ENCODE measurements around the gene RHBDD1. TPM values are rescaled to one million over a fixed set of nuclear protein-coding genes. Genes with fewer than 3 reads are reported as not detected.

The RHBDD1 gene
- total RNA-seq, 3 donors from 2014 or later (not counting 1 experiment from before 2014, with no cell fraction given), result 33.7 to 49.7 (median 47.7) TPM

DNA sequence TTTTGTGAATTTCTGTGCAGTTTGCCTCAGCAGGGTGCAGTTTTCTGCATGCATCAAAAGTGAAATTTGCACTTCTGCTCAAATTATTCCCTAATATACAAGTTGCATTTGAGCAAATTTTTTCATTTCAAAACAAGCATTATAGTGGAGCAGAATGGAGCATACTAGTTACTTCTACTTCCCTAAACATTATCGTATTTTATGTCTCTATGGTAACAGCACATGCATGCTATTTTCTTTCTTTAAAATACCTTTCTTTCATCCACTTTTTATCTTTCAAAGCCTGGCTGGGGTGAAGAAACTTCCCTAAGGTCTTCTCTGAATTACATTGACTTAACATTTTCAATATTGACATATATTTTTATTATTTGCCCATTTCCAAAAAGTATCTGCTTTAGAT lies 11.2 kb downstream of the RHBDD1 start:
- TF ChIP-seq, protein P1, sequence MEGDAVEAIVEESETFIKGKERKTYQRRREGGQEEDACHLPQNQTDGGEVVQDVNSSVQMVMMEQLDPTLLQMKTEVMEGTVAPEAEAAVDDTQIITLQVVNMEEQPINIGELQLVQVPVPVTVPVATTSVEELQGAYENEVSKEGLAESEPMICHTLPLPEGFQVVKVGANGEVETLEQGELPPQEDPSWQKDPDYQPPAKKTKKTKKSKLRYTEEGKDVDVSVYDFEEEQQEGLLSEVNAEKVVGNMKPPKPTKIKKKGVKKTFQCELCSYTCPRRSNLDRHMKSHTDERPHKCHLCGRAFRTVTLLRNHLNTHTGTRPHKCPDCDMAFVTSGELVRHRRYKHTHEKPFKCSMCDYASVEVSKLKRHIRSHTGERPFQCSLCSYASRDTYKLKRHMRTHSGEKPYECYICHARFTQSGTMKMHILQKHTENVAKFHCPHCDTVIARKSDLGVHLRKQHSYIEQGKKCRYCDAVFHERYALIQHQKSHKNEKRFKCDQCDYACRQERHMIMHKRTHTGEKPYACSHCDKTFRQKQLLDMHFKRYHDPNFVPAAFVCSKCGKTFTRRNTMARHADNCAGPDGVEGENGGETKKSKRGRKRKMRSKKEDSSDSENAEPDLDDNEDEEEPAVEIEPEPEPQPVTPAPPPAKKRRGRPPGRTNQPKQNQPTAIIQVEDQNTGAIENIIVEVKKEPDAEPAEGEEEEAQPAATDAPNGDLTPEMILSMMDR (IDR thresholded peaks at IDR 0.05), result no peak
- DNase-seq (no peak), ATAC-seq (no peak)
- no peaks in the 10 kb centered on the region for H3K36me3 Mint-ChIP-seq
- peaks cover 0 to 16% of the 10 kb centered on the region in 2 donors for H3K4me1 Mint-ChIP-seq
- Histone ChIP-seq H3K27ac (ENCODE audit: low read length) (no peak overlapping the region), H3K27me3 (ENCODE audit: control insufficient read depth, insufficient read depth, low read length) (no peaks in the 10 kb centered on the region), H3K9me3 (ENCODE audit: control insufficient read depth, insufficient read depth, low read length) (no peaks in the 10 kb centered on the region), H3K36me3 (ENCODE audit: control insufficient read depth, insufficient read depth, low read length) (no peaks in the 10 kb centered on the region), H3K4me1 (ENCODE audit: control insufficient read depth, insufficient read depth, low read length) (no peaks in the 10 kb centered on the region), H3K4me3 (ENCODE audit: low read length) (no peak overlapping the region)
- no peaks in the 10 kb centered on the region for H3K9me3 Mint-ChIP-seq
- intact Hi-C loops (cut with micrococcal nuclease), result no loop called here
- H3K4me3 Mint-ChIP-seq, result no peak overlapping the region
- H3K27me3 Mint-ChIP-seq (ENCODE audit: low read depth in 2 of 2), result no peaks in the 10 kb centered on the region
- WGBS (ENCODE audit: insufficient coverage), result 55% methylated on average over 1 of the region's 1 CpG
- no peak overlapping the region for H3K27ac Mint-ChIP-seq

DNA sequence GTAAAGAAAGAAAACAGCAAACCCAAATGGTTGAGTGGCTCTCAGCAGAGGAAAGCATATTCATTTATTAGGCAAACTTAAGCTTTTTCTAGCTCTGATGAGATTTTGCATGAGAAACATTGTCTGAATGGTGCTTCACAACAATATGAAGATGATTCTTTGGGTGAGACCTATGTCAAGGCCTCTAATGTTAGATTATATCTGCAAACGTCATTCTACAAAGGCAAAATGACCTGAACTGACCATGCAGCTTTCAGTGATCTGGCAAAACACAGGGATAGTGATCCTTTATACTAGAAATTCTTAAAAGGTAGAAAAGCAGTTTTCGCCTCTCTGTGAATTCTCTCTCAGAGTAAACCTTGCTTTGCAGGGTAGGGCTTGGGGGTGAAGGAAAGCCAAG lies 11.7 kb downstream of the RHBDD1 start:
- Histone ChIP-seq H3K4me3 (ENCODE audit: low read length) (no peak overlapping the region), H3K27ac (ENCODE audit: low read length) (no peak overlapping the region), H3K4me1 (ENCODE audit: control insufficient read depth, insufficient read depth, low read length) (no peaks in the 10 kb centered on the region), H3K9me3 (ENCODE audit: control insufficient read depth, insufficient read depth, low read length) (no peaks in the 10 kb centered on the region), H3K27me3 (ENCODE audit: control insufficient read depth, insufficient read depth, low read length) (no peaks in the 10 kb centered on the region), H3K36me3 (ENCODE audit: control insufficient read depth, insufficient read depth, low read length) (no peaks in the 10 kb centered on the region)
- Mint-ChIP-seq H3K9me3 (no peaks in the 10 kb centered on the region), H3K36me3 (no peaks in the 10 kb centered on the region), H3K4me3 (no peak overlapping the region), H3K27ac (no peak overlapping the region), H3K27me3 (ENCODE audit: low read depth in 2 of 2) (no peaks in the 10 kb centered on the region), H3K4me1 (peaks cover 0 to 16% of the 10 kb centered on the region in 2 donors)
- WGBS (ENCODE audit: insufficient coverage), result 95% methylated on average over 2 of the region's 2 CpGs
- no peak for ATAC-seq
- intact Hi-C loops (cut with micrococcal nuclease), result no loop called here
- DNase-seq, result no peak
- TF ChIP-seq, protein P1 (IDR thresholded peaks at IDR 0.05), result no peak

DNA sequence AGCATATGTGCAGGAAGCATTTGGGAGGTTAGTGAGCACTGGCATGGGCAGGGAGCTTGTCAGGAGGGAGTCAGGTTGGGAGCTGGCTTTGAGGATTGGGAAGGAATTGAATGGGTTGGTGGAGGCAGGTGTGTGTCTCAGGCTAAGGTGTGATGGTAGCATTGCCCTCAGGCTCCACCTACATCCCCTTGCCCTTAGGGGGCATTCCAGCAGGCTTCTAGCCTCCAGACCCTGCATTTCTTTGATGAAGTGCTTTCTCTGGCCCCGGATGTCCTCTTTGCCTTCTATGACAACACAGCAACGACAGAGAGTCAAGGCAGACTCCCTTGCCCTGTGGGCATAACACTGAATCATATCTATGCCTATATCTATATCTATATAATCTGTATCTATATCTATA lies 13.5 kb downstream of the RHBDD1 start:
- TF ChIP-seq, protein P1 (IDR thresholded peaks at IDR 0.05), result no peak
- intact Hi-C loops (cut with micrococcal nuclease), result no loop called here
- H3K27ac Mint-ChIP-seq, result no peak overlapping the region
- H3K4me3 Mint-ChIP-seq, result no peak overlapping the region
- H3K4me1 Mint-ChIP-seq, result peaks cover 0 to 5% of the 10 kb centered on the region in 2 donors
- H3K36me3 ChIP-seq (ENCODE audit: control insufficient read depth, insufficient read depth, low read length), result no peaks in the 10 kb centered on the region
- 100% methylated on average over 1 of the region's 2 CpGs for WGBS (ENCODE audit: insufficient coverage)
- ATAC-seq, result no peak
- H3K27me3 Mint-ChIP-seq (ENCODE audit: low read depth in 2 of 2), result no peaks in the 10 kb centered on the region
- H3K9me3 ChIP-seq (ENCODE audit: control insufficient read depth, insufficient read depth, low read length), result no peaks in the 10 kb centered on the region
- no peaks in the 10 kb centered on the region for H3K36me3 Mint-ChIP-seq
- no peak overlapping the region for H3K27ac ChIP-seq (ENCODE audit: low read length)
- H3K27me3 ChIP-seq (ENCODE audit: control insufficient read depth, insufficient read depth, low read length), result no peaks in the 10 kb centered on the region
- H3K4me3 ChIP-seq (ENCODE audit: low read length), result no peak overlapping the region
- H3K9me3 Mint-ChIP-seq, result no peaks in the 10 kb centered on the region
- no peaks in the 10 kb centered on the region for H3K4me1 ChIP-seq (ENCODE audit: control insufficient read depth, insufficient read depth, low read length)
- no peak for DNase-seq

DNA sequence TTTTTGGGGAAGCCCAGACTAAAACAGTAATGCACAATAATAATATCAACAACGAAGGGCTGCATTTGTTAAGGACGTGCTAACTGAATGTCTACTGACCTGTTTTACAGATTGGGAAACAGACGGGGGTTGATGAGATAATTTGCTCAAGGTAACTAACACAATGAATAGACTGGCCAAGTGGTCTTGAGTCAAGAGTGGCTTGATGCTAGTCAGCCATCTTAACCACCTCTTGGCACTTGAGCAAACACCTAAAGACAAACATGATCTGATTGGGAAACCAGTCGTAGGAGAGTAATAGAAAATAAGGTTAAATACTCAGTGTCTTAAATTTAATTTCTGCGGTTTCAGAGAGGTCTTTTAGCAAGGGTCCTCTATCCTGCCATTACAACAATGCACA lies 14.2 kb downstream of the RHBDD1 start:
- Mint-ChIP-seq H3K27ac (no peak overlapping the region), H3K9me3 (no peaks in the 10 kb centered on the region), H3K4me3 (no peak overlapping the region), H3K27me3 (ENCODE audit: low read depth in 2 of 2) (no peaks in the 10 kb centered on the region), H3K4me1 (peaks cover 0 to 5% of the 10 kb centered on the region in 2 donors), H3K36me3 (no peaks in the 10 kb centered on the region)
- no peak overlapping the region for H3K4me3 ChIP-seq (ENCODE audit: low read length)
- no peak overlapping the region for H3K27ac ChIP-seq (ENCODE audit: low read length)
- no peaks in the 10 kb centered on the region for H3K27me3 ChIP-seq (ENCODE audit: control insufficient read depth, insufficient read depth, low read length)
- DNase-seq, result no peak
- no peak for ATAC-seq
- no peaks in the 10 kb centered on the region for H3K36me3 ChIP-seq (ENCODE audit: control insufficient read depth, insufficient read depth, low read length)
- WGBS (ENCODE audit: insufficient coverage), result 92% methylated on average over 4 of the region's 5 CpGs
- TF ChIP-seq, protein P1 (IDR thresholded peaks at IDR 0.05), result no peak
- H3K4me1 ChIP-seq (ENCODE audit: control insufficient read depth, insufficient read depth, low read length), result no peaks in the 10 kb centered on the region
- no peaks in the 10 kb centered on the region for H3K9me3 ChIP-seq (ENCODE audit: control insufficient read depth, insufficient read depth, low read length)
- intact Hi-C loops (cut with micrococcal nuclease), result no loop called here

Data from natural killer cell (primary cell).